ENCODE measurements around the gene ZNRF3. TPM values are rescaled to one million over a fixed set of nuclear protein-coding genes. Genes with fewer than 3 reads are reported as not detected.

The ZNRF3 gene
- total and polyA plus RNA-seq, 12 donors: 1.8 to 7.7 (median 6.2) TPM

GRCh38 chr22:28894807-28895206 lies 11.4 kb downstream of the ZNRF3 start:
- ATAC-seq: peak in 5 of 8 donors; percentile 39 to 84 (median 55)
- WGBS, 2 donors: 66 to 85% methylated on average over 3 of the region's 3 CpGs
- no peaks in the 10 kb centered on the region for H3K9me3 ChIP-seq

GRCh38 chr22:28896611-28897010 lies 13.2 kb downstream of the ZNRF3 start:
- no peaks in the 10 kb centered on the region for H3K27me3 ChIP-seq
- WGBS, 2 donors: 88 to 94% methylated on average over 2 of the region's 2 CpGs
- H3K36me3 ChIP-seq: no peaks in the 10 kb centered on the region
- H3K9me3 ChIP-seq: no peaks in the 10 kb centered on the region
- DNase-seq: no peak
- no peak overlapping the region for H3K4me3 ChIP-seq
- peaks cover 0 to 28% (median 17%) of the 10 kb centered on the region in 9 donors for H3K4me1 ChIP-seq
- intact Hi-C loops (cut with DNase I): loop anchor here in 1 of 10 donors (5.0 kb wide), 1 partner anchor 99 kb away; no protein-coding TSS in a partner anchor
- H3K27ac ChIP-seq: no peak overlapping the region
- no peak for ATAC-seq
- no peak for TF ChIP-seq CTCF (IDR thresholded peaks at IDR 0.05)

More at GRCh38 chr22:28894807-28895206, 11.4 kb downstream of the ZNRF3 start:
- Histone ChIP-seq H3K36me3 (no peaks in the 10 kb centered on the region), H3K27me3 (no peaks in the 10 kb centered on the region), H3K4me1 (peaks cover 0 to 33% (median 17%) of the 10 kb centered on the region in 9 donors), H3K4me3 (no peak overlapping the region), H3K27ac (peak overlapping the region in 4 of 10 donors; percentile 3 to 51 (median 23))
- no peak for TF ChIP-seq CTCF (IDR thresholded peaks at IDR 0.05)
- no peak for DNase-seq
- intact Hi-C loops (cut with DNase I): loop anchor here in 1 of 10 donors (5.0 kb wide), 1 partner anchor 98 kb away; no protein-coding TSS in a partner anchor

GRCh38 chr22:28898233-28898629 lies 14.9 kb downstream of the ZNRF3 start:
- Histone ChIP-seq H3K4me3 (no peak overlapping the region), H3K36me3 (no peaks in the 10 kb centered on the region), H3K9me3 (no peaks in the 10 kb centered on the region), H3K27me3 (no peaks in the 10 kb centered on the region), H3K27ac (no peak overlapping the region), H3K4me1 (peaks cover 0 to 22% (median 7%) of the 10 kb centered on the region in 9 donors)
- DNase-seq (no peak), ATAC-seq (no peak)
- intact Hi-C loops (cut with DNase I): loop anchor here in 2 of 10 donors (1.0 to 5.0 kb wide), 2 partner anchors 48 to 101 kb away; no protein-coding TSS in a partner anchor
- 92 to 93% methylated on average over 4 of the region's 4 CpGs for WGBS, 2 donors
- TF ChIP-seq CTCF (IDR thresholded peaks at IDR 0.05): no peak

GRCh38 chr22:28899199-28899853 lies 16.0 kb downstream of the ZNRF3 start:
- Histone ChIP-seq H3K27me3 (no peaks in the 10 kb centered on the region), H3K36me3 (no peaks in the 10 kb centered on the region), H3K9me3 (no peaks in the 10 kb centered on the region), H3K27ac (no peak overlapping the region), H3K4me1 (peaks cover 0 to 30% (median 17%) of the 10 kb centered on the region in 9 donors), H3K4me3 (no peak overlapping the region)
- ATAC-seq: no peak
- no peak for TF ChIP-seq CTCF (IDR thresholded peaks at IDR 0.05)
- intact Hi-C loops (cut with DNase I): loop anchor here in 1 of 10 donors (5.0 kb wide), 1 partner anchor 102 kb away; no protein-coding TSS in a partner anchor
- DNase-seq: no peak
- WGBS, 2 donors: 75 to 79% methylated on average over 9 of the region's 9 CpGs
